Subcutaneous adipose tissue (tissue), 4 donors: ENCODE measurements around the gene GREB1L. TPM values are rescaled to one million over a fixed set of nuclear protein-coding genes. Genes with fewer than 3 reads are reported as not detected.

Source experiments
- CTCF ChIP-seq: fragments of 450-650 bp; IDR thresholded peaks from one replicate; pipeline ENCODE4 v1.5.1; 2016; ENCODE audit warnings: low read depth, mild to moderate bottlenecking, control low read depth, antibody characterized with exemption, moderate library complexity
- total RNA-seq, 4 donors: library from RNA; depleted of rRNA; stranded (reverse); fragments of >200 nt; gene quantifications; one replicate each; pipeline ENCODE4 v1.1.0, GENCODE V29; 2016

Gene GREB1L
- total RNA-seq, 4 donors from 2014 or later = 10.0 to 39.7 (median 26.0) TPM

- no peak for TF ChIP-seq CTCF
Measured at GRCh38 chr18:21254576-21254975, 12.5 kb downstream of the GREB1L start.

- no peak for TF ChIP-seq CTCF
Measured at GRCh38 chr18:21255211-21255610, 13.2 kb downstream of the GREB1L start.

- no peak for TF ChIP-seq CTCF
Measured at GRCh38 chr18:21257386-21257785, 15.4 kb downstream of the GREB1L start.

- TF ChIP-seq CTCF = no peak
Measured at GRCh38 chr18:21260621-21261020, 18.6 kb downstream of the GREB1L start.

- TF ChIP-seq CTCF = no peak
Measured at GRCh38 chr18:21261352-21261751, 19.3 kb downstream of the GREB1L start.

- TF ChIP-seq CTCF = no peak
Measured at GRCh38 chr18:21262244-21262643, 20.2 kb downstream of the GREB1L start.

- no peak for TF ChIP-seq CTCF
Measured at GRCh38 chr18:21262979-21263378, 20.9 kb downstream of the GREB1L start.
